HG03095 (cell line): Measurements from ENCODE around the gene NT5M.

Experiments
- ATAC-seq: cut with Tn5 transposase; IDR thresholded peaks from one replicate; pipeline ENCODE4 v1.9.1; 2021; ENCODE audit warnings: moderate library complexity; ENCODE audit not compliant: unreplicated experiment

Gene NT5M

DNA sequence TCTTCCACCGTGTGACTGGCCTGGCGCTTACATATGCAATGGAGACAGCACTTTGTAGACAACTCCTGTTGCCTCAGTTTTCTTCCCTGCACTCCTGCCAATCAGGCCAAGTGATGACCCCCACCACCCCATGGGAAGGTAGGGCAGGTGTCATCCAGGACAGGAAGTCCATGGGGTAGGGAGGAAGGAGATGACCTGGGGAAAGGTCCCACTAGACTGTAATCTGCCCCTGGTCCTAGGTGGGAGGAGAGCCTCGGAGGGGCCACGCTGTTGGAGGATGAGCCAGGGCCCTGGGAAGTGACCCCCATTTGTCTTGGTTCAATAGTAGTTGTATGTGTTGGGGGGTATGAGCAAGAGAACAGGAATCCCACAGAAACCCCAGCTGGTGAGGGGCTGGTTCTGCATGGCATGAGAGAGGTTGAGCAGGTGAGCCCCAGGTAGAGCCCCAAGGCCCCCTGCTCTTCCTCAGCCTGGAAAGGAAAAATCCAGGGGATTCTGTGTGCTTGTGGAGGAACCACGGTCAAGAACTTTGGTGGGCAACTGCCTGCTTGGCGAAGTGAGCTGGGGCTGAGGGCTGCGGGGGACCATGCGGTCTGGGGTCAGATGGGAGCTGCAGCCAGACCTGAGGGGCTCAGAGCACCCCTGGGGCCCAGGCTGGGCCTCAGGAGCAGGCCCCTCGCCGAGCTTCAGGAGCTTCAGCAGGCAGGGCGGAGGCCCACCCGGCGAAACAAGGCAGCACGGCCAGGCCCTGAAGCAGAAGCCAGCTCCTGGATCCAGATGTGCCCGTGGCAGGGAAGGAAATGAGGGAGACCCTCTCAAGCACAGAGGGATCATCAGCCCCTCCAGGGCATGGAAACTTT is 50.7 kb downstream of the NT5M start:
- ATAC-seq: no peak

DNA sequence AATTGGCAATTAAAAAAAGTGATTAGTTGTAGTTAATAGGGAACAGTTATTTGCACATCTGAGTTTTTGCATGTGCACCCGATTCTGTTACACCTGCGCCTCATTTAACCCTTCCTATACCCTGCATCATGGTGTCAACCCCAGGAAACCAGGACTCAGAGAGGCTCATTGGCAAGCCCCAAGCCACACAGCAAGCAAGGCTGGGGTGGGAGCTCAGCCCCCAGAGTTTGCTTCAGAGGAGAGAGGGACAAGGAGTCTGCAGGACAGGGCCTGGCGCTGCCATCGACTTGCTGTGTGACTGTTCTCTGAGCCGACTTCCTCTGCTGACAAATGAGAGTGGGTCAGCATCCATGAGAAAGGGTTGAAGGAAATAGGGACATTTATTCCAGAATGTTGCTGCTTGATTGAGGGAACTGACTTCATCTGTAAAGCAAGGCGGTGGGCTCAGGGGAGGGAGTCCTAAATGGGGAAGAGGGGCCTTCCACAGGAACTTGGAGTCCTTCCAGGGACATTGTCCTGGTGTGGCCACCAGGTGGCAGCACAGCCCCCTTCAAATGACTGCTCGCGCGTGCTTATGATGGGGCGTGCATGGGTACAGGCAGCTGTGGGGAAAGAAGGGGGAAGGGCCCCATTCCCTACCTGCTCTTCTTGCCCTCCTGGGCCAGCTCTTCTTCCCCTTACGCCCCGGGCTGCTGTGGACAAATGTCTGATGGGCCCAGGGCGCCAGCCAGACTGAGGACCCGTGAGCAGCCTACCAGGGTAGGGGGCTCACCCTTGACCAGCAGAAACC is 51.6 kb downstream of the NT5M start:
- no peak for ATAC-seq

DNA sequence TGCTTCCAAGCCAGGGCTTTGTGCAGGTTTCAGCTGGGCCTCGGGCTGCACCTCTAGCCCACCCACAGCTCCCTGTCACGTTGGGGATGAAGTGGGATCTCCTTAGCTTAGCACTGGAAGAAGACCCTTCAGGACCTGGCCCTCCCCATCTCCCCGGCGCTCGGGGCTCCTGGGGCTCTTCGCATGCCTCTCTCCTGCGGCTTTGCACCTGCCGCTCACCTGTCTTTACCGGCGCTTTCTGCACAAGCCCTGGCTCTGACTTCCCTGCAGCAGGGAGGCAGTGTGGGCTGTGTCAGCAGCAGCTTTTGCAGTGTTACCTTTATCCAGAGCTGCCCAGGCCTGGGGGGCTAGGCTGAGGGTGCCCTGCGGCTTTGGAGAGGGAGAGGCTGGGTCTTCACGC is 52.3 kb downstream of the NT5M start:
- no peak for ATAC-seq

DNA sequence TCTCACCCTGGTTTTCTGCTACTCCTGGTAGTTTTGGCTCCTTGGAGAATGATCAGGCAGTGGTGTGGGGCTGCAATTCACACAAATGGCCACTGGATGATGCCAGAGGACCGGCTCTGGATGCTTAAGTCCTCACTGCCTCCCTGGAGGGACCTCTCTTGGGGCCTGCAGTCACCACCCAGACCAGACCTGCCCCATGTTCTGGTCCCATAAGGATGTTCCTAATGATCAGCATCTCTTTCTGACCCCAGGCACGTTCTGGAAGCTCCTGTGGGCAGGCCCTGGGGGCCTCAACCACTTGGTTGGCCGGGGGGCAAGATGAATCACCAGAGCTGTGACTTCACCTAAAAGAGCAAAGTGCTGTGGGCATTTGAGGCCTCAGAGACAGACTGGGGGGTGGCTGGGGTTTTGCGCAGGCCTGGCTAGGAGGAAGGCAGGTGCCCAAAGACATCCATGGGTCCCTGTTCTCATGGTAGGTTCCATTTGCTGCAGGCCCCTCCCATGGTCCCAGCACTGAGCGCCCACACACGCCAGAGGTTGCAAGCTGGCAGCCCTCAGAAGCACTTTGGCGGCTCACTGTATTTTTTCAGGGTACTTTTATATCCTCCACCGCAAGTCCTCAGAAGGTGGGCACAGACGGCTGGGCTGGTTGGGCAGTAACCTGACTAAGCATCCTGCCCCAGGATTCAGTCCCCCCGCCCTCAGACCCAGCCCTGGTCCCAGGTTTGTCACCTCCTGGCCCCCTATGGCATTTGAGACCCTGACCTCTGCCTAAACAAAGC is 53.2 kb downstream of the NT5M start:
- ATAC-seq: no peak

DNA sequence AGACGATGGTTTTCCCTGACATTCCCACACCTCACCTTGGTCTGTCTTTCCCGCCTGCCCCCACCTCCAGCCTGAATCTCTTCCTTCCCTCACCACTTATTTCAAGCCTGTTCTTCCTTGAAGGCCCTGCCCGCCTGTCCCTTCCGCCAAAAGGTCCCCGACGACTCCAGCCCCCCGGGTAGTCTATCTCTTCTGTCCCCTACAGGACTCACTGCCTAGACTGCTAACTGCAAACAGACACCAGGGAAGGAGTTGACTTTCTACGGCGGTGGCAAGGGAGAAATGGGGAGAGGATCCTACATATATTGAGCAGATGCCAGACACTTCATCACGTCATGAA is 53.7 kb downstream of the NT5M start:
- ATAC-seq: no peak

DNA sequence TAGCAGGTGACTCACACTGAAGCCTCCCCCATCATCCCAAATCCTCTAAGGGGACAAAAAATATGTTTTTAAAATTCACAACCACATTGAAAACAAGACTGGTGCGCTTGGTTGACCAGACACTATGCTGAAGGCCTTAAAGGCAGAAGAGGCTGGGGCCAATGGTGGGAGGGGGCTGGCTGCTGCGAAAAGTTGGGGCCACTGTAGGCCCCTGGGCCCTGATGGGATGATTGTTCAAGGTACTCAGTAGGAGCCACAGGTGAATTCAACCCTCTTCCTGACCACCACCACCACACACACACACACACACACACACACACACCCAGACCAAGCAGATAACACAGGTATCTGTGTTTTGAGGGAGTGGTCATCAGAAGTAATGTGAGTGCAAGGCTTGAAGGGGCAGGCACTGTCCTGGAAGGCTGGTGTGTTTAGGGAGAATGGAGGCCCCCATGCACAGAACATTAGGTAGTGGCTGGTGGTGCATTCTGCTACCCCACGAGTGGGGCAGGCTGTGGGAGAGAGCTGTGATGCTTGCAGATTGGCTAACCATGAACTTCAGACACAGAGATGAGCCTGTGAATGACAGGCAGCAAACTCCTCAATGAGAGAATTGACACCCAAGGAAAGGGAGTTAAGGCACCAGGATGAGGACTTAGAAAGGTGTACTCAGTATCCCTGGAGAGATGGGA is 55.0 kb downstream of the NT5M start:
- ATAC-seq: no peak

DNA sequence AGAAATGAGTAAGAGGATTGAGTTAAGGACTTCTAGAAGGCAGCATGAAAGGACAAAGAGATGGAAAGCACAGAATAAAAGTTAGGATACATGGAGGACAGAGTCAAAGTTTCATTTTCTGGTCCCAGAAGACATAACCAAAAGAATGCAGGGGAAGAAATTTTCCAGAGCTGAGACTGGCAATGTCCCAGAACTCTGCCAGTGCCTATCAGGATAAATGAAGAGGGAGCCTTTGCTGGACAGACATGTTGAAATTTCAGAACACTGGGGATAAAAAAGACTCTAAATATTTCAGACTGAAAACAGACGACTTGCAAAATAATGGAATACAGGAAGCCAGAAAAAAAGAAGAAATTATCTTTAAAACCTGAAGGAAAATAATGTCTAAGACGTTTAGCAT is 55.7 kb downstream of the NT5M start:
- ATAC-seq: no peak

DNA sequence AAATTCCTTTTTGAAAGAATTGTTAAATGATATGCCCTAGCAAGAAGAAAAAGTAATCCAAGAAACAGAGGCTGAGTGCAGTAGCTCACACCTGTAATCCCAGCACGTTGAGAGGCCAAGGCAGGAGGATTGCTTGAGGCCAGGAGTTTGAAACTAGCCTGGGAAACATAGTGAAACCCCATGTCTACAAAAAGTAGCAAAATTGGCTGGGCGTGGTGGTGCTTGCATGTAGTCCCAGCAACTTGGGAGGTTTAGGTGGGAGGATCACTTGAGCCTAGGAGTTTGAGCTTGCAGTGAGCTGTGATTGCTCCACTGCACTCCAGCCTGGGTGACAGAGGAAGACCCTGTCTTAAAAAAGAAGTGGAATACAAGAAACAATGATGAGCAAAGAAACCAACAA is 56.1 kb downstream of the NT5M start:
- no peak for ATAC-seq

DNA sequence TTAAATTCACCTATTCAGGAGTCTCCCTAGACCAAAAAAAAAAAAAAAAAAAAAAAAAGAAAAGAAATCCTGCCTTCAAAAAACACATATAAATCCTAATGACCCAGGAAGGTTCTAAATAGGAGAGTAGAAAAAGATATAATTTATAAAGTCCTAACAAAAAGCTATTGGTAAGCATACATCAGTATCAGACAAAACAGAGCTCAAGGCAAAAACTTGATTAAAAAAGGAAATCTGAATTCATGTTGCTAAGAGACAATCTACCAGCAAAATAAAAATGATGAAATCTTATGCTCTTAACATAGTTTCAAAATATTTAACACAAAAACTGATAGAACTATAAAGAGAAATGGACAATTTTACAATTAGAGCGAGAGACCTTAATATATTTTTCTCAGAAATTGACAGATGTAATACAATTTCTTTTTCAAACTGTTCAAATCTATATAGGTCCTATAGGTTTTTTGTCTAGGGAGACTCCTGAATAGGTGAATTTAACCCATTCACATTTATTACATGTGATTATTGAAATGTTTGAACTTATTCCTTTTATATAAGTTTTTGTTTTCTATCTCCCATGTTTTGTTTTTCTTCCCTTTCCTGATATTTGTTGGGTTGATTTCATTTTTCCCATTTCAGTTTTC is 57.0 kb downstream of the NT5M start:
- no peak for ATAC-seq

DNA sequence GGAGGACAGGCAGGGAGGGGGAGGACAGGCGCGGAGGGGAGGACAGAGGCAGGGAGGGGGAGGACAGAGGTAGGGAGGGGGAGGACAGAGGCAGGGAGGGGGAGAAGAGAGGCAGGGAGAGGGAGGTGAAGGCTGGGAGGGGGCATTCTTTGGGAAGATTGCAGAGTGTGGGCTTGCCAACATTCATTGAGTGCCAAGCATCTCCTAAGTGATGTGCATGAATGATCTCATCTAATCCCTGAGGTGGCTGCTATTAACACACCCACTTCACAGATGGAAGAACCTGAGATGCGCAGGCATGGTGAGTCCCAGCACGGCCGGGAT is 58.3 kb downstream of the NT5M start:
- ATAC-seq: no peak

DNA sequence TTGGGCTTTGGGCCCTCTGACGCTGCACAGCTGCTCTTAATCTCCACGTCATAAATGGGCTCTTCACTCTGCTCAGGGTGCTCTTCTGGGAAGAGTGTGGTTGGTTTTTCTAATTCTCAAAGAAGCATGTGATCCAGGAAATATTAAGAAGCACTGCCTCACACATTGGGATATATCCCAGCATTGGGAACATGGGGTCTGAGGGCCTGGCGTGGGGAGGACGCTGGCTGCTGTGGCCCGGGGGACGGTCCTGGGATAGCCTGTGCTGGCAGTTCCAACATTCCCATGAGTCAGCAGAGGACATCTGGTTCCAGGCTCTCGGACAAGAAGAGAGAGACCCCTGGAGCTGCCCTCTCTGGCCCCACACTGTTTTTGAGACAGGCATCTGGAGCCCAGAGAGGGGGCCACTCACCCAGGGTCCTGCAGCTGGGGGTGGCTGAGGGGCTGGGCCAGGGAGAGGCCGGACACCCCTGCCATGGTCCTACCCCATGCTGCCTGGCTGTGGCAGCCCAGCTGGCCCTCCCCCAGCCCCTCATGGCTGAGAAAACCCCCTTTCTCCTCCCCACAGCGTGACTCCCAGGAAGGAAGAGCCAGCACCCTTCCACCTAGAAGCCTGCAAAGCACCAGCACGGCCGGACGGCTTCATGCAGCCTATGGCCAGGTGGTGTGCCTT is 58.8 kb downstream of the NT5M start:
- ATAC-seq: no peak

DNA sequence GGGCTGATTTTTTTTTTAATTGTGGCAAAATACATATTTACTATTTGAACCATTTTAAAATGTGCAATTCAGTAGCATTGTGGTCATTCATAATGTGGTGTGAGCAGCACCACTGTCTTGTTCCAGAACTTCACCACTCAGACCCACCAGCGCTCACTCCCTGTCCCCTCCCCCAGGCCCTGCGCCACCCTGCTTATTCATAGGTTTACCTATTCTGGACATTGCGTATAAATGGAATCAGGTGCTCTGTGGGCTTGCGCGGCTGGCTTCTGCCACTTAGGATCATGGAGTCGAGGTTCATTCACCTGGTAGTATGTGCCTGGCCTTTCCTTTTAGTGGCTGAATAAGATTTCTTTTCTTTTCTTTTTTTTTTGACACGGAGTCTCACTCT is 59.4 kb downstream of the NT5M start:
- no peak for ATAC-seq

DNA sequence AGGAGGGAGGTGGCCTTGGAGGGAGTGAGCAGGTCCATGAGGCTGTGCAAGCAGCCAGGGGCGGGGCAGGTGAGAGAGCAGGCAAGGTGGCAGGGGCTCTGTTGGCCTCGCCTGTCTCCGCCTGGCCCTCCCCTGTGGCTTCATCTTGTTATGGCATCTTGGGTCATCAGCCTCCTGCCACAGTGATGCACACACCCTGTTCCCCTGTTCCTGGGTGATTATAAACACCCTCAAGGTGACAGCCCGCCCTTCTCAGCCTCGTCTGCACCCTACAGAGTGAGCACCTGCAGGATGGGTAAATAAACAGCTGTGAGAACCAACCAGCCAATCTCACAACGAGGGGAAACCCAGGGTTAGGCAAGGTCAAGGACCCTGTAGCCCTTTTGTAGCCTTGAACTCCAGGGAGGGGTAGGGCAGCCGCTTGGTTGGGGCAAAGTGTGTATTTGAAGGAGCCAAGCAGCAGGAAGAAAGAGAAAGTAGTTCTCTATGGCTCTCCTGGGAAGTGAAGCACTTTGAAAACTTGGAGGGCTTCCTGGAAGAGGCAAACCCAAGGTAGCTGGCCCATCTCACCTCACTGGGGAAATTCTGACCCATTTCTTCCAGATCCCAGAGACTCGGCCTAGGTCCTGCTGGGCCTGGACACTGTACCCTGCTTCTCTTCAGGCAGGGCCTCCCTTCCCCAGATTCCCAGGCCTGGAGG is 60.6 kb downstream of the NT5M start:
- no peak for ATAC-seq

DNA sequence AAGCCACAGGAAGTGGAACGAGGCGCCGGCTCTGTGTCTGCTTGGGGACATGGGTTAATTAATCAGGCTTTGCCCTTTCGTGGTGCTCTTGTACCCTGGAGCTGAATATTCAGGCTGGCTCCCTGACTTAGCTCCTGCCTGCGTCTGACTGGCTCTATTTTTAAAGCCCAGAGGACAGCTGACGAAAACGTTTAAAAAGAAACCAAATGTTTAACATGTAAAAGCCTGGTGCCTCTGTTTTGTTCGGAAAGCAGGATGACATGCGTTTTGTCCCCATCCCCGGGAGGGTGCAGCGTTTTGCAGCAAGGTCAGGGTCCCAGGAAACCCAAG is 61.1 kb downstream of the NT5M start:
- ATAC-seq: no peak

DNA sequence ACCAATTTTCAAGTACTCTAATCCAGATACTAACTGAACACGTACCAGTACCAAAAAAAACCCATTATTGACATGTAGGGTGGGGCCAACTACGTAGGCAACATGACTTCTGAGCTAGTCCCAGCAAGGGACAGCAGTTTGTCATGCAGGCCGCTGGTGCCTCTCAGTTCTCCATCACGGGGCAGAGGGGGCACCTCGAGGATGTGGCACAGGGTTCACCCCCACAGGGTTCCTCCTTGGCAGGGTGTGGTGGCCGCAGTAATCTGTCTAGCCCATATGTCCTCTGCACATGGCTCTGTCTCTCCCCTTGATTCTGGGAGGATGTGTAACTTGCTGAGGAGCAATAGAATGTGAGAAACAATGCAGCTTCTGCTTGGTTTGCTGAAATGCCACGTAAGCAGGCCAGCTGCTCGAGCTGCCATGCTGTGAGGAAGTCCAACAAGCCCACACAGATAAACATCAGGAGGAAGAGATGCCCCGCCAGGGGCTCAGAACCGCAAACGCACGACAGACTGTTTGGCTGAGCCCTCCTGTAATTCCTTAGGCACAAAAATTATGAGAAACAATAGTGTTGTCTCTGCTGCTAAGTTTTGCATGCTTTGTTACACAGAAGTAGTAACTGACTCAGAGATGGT is 62.4 kb downstream of the NT5M start:
- ATAC-seq: no peak

DNA sequence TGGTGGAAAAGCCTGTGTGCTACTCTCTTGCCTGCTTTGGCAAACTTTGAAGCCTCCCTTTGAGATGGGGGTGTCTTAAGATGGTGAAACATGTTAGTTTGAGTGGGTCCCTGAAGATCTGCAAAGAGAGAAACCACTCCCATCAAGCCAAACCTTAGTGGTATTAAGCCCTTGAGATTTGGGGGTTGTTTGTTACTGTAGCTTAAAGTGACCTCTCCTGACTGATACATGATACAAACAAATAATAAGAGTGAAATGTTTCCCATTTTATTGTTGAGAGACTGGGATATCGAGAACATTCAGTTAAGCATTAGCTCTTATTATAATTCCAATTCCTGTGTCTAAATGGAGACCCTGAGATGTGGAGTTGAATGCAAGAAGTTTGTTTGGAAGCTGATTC is 63.1 kb downstream of the NT5M start:
- no peak for ATAC-seq

DNA sequence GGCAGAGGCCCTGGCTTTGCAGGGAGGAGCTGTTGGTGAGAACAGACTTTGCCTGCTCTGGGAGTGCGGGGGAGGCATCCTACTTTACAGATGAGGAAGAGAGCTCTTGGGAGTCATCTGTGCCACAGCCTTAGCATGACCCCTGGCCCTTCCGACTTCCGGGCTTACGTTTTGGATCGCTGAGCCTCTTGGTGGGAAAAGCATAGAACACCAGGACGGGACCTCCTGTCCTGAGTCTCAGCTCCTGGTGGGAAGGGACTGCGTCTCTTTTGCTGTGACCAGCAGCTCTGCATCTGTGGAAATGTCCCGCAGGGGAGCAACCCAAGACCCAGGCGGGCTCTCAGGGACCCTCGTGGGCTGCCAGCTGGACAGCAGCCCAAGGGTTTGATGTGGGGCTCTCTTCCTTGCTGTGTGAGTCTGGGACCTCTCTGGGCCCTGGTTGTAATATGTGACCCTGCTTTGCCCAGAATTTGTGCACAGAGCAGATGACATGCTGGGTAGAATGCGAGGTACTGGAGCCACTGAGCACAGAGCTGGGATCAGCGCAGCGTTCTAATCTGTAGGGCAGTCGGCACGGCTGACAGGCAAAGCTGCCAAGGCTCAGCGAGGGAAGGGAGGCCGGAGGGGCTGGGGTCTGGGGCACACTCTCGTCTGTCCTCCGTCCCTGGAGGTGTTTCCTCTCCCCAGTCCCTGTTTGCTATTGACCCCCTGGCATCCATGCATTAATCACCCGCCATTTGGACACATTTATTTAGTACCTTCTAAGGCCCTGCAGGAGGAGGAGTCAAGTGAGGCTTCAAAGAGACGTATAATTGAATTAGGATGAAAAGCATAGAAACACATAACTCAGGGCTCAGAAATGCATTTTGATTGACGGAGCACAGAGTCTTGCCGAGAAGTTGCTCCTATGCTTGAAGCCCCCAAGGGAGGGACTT is 64.0 kb downstream of the NT5M start:
- ATAC-seq: no peak

DNA sequence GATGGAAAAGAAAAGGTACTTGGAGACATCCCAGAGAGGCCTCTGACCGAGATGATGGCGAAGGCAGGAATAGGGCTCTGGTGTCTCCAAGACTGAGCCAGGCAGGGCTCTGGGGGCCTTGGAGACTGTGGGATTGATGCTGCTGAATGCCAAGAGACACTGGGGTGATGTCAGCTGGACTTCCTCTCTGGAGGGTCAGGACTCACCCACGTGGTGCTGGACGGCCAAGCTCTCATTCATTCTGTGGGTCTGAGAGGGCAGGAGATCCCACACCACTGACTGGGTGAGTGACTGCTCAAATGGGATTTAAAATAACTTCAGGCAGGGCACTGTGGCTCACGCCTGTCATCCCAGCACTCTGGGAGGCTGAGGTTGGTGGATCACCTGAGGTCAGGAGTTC is 64.8 kb downstream of the NT5M start:
- no peak for ATAC-seq
